ENCODE results near the gene ZCCHC24. TPM values are rescaled to one million over a fixed set of nuclear protein-coding genes. Genes with fewer than 3 reads are reported as not detected.

ZCCHC24 gene
- total and polyA plus RNA-seq, 2 of the 8 experiments (the other 6 are each of a cell fraction or from before 2014, with no cell fraction given): 3.9 to 6.9 TPM

GRCh38 chr10:79392020-79392398 lies 53.4 kb downstream of the ZCCHC24 start:
- H3K23me2 ChIP-seq (ENCODE audit: low read depth, low read length): no peaks in the 10 kb centered on the region; the same call in 1 of the 2 replicates
- no peak overlapping the region for H3K23ac ChIP-seq (ENCODE audit: insufficient read length)
- no peak overlapping the region; the same call in 1 of the 2 replicates for H2BK5ac ChIP-seq (ENCODE audit: low read depth, low read length)
- H3K79me2 ChIP-seq (ENCODE audit: control insufficient read depth in 1 of 2, insufficient read depth in 2 of 2, low read length in 2 of 2): no peaks in the 10 kb centered on the region
- H2BK120ac ChIP-seq (replicated peaks; ENCODE audit: low read depth, low read length): no peak overlapping the region
- FAIRE-seq (no peak), DNase-seq (ENCODE audit: low read depth in 1 of 2, low spot score in 2 of 2) (no peak)
- no peak overlapping the region for H3K56ac ChIP-seq (replicated peaks; ENCODE audit: insufficient read length, low read depth, low read length)
- H3K4ac ChIP-seq (replicated peaks; ENCODE audit: insufficient read length, low read depth, low read length): no peak overlapping the region
- H2BK12ac ChIP-seq (ENCODE audit: low read depth, low read length): no peak overlapping the region
- 89% methylated on average over 14 of the region's 14 CpGs; no CpG with 5 or more reads in 1 of the 2 experiments for WGBS, 2 experiments (ENCODE audit: extremely low coverage in 1 of 2, insufficient coverage in 1 of 2, insufficient read length in 1 of 2, insufficient replicate concordance in 2 of 2, low coverage in 1 of 2, low lambda C conversion rate in 2 of 2, missing lambda C conversion rate in 1 of 2)
- H3K79me1 ChIP-seq (ENCODE audit: low read depth, low read length): no peaks in the 10 kb centered on the region
- H3K14ac ChIP-seq (ENCODE audit: insufficient read length): no peak overlapping the region
- no peak overlapping the region for H3K4me2 ChIP-seq (ENCODE audit: insufficient read depth in 1 of 2, low read depth in 2 of 2, low read length in 2 of 2)
- H4K20me1 ChIP-seq (replicated peaks in 1 of 2; ENCODE audit: control insufficient read depth in 1 of 2, insufficient read depth in 2 of 2, low read length in 2 of 2): no peaks in the 10 kb centered on the region
- CTCF ChIA-PET (ENCODE audit: partially characterized antibody): interaction anchor here (0.6 to 5.9 kb wide), 11 partner anchors 7 to 1358 kb away, joined by 3 to 65 read pairs (median 4); no protein-coding TSS in a partner anchor
- H3K4me3 ChIP-seq (ENCODE audit: extremely low read depth in 1 of 4, insufficient read depth in 2 of 4, low read depth in 3 of 4, low read length in 4 of 4): no peak overlapping the region
- no peaks in the 10 kb centered on the region; a peak in 1 of 7 replicates for H3K4me1 ChIP-seq (replicated peaks in 1 of 4; ENCODE audit: control insufficient read depth in 3 of 4, insufficient read depth in 4 of 4, low read length in 3 of 4)
- H3K18ac ChIP-seq (ENCODE audit: extremely low read depth, low read length): no peak overlapping the region
- H4K91ac ChIP-seq (replicated peaks; ENCODE audit: insufficient read length, low read length): no peak overlapping the region
- TF ChIP-seq HDAC2 (IDR thresholded peaks at IDR 0.05; ENCODE audit: borderline replicate concordance in 1 of 2, low read depth in 2 of 2, low read length in 2 of 2): no peak
- no peak for TF ChIP-seq HDAC6 (IDR thresholded peaks at IDR 0.05; ENCODE audit: low read depth, low read length)
- TF ChIP-seq ASH2L (IDR thresholded peaks at IDR 0.05; ENCODE audit: low read length): no peak
- TF ChIP-seq NANOG (IDR thresholded peaks at IDR 0.05; ENCODE audit: insufficient read depth, low read depth, low read length, poor library complexity, severe bottlenecking): no peak
- no peak for TF ChIP-seq TCF12 (IDR thresholded peaks at IDR 0.05; ENCODE audit: low read depth, low read length)
- TF ChIP-seq JUND (IDR thresholded peaks at IDR 0.05; ENCODE audit: low read length): no peak
- TF ChIP-seq POU5F1 (IDR thresholded peaks at IDR 0.05; ENCODE audit: low read depth, low read length): no peak
- H4K5ac ChIP-seq (ENCODE audit: insufficient read length, low read depth, low read length): no peak overlapping the region
- H2BK20ac ChIP-seq (ENCODE audit: low read length): no peak overlapping the region
- H2AK5ac ChIP-seq (ENCODE audit: low read depth, low read length): no peak overlapping the region
- H3K9ac ChIP-seq (replicated peaks in 1 of 4; ENCODE audit: extremely low read depth in 1 of 4, low read depth in 3 of 4, low read length in 3 of 4): no peak overlapping the region
- H3K9me3 ChIP-seq (ENCODE audit: insufficient read depth in 2 of 2, low read depth in 1 of 2, low read length in 1 of 2): no peaks in the 10 kb centered on the region
- H4K8ac ChIP-seq (ENCODE audit: extremely low read depth, insufficient read depth, low read length): no peak overlapping the region
- H3K27me3 ChIP-seq (replicated peaks in 1 of 4; ENCODE audit: control insufficient read depth in 3 of 4, extremely low read depth in 1 of 4, insufficient read depth in 3 of 4, low read length in 3 of 4): no peaks in the 10 kb centered on the region; a peak in 1 of 7 replicates
- H2BK15ac ChIP-seq (ENCODE audit: low read length): no peak overlapping the region
- H3K27ac ChIP-seq (ENCODE audit: low read depth, low read length): no peak overlapping the region
- no peak overlapping the region for H2AFZ ChIP-seq (ENCODE audit: low read length)
- no peaks in the 10 kb centered on the region for H3K36me3 ChIP-seq (ENCODE audit: control insufficient read depth in 2 of 4, insufficient read depth in 4 of 4, low read length in 3 of 4)
- POLR2A ChIA-PET (ENCODE audit: partially characterized antibody): no interaction called here
